NCI-H1092 treated with DMSO at 0.1 percent for 48 hours (cell line): Measurements from ENCODE around the gene PCNX1.
"Not testable (repeated sequence)": the region's sequence is repeated elsewhere in the genome, so short reads cannot be mapped to it uniquely, and the experiment has no call there.

Source experiments
- DNase-seq: peaks from one replicate; lab custom pipeline; 2025; lab: John Stamatoyannopoulos, UW

PCNX1 gene

DNA sequence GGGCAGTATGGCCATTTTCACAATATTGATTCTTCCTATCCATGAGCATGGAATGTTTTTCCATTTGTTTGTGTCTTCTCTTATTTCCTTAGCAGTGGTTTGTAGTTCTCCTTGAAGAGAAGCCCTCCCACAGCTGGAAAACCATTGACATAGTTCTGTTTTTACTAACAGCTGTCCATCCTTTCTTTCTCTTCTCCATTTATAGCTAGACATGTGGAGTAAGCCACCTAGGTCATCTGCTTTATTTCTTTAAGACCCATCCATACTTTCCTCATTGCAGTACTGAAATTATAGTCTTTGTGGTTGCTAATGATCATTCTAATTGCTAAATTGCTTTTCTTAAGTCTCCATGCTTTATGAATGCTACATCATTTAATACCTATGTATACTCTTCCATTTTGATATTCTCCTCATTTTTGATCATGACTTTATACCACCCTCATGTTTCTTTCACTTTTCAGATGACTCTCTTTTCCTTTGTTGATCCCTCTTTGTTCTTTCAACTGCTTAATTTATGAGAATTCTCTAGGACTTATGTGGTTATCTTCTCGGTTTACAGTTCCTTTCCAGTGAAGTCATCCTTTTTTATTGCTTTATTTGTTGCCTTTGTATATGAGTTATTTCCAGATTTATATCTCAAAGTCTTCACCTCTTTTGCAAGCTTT, 114.2 kb downstream of the PCNX1 start:
- DNase-seq: no peak

GRCh38 chr14:71022012-71022869, 115.0 kb downstream of the PCNX1 start:
- DNase-seq: no peak

GRCh38 chr14:71022939-71023338, 115.7 kb downstream of the PCNX1 start:
- no peak for DNase-seq

DNA sequence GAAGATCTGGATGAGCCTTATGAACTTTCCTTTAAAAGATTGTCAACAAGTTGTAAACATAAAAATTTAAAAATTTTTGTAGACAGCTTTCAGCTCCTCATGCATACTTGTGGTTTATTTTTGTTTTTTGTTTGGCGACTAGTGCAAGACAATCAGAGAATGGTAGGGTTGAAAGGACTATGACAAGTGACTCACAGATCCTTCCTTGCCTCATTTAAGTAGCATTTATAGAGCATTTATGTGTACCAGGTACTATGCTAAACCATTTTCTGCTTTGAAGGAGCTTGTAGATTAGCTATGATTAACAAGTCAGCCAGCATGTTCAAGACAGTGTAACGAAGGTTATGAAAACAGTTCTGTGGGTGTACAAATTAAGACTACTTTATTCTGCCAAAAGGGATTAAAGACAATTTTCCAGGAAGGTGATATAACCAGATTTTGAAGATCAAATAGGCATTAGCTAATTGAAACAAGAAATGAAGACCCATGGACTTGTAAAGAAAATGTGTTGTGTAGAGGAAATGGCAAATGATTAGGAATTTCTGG, 122.0 kb downstream of the PCNX1 start:
- DNase-seq: no peak

DNA sequence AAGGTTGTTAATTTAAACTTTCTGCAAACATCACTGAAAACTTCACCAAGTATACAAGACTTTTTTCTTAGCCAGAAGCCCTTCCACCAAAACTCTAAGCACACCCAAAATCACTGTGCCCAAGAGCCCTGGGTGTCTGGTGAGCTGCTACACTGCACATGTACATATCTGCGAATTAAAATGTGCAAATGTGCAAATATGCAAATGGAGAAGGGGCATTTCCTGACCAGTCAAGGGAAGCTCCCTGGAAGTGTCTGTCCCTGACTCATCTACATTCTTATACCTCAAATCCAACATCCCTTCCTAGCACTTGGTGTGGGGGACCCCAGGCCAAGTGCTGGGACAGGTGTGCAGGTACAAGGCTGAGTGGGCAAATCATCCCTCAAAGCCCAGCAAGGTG, 123.7 kb downstream of the PCNX1 start:
- DNase-seq: no peak

GRCh38 chr14:71036433-71036832, 129.2 kb downstream of the PCNX1 start:
- DNase-seq: no peak

GRCh38 chr14:71048393-71048792, 141.1 kb downstream of the PCNX1 start:
- no peak for DNase-seq

GRCh38 chr14:71049435-71050133, 142.3 kb downstream of the PCNX1 start:
- no peak for DNase-seq

- DNase-seq: peak; percentile 4
Measured at GRCh38 chr14:71050227-71050823, 143.1 kb downstream of the PCNX1 start.

DNA sequence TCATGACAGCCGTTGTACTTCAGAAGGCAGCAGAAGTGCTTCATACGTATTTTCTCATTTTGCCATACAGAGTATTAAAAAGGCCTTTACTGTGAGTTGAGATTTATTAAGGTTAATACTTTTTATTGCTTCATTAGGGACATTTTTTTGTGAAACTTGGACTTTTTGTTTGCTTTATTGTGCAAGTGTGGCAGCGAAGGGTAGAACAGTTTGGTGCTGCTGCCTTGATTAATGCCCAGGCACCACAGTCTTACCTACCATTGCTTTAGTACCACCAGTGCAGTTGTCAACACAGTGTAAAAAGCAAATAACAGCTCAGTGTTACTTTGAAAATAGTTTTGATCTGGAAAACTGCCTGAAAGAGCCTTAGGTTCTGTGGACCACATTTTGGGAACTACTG, 147.4 kb downstream of the PCNX1 start:
- DNase-seq: no peak

- DNase-seq: no peak
Measured at GRCh38 chr14:71056168-71056567, 148.9 kb downstream of the PCNX1 start.

GRCh38 chr14:71060274-71060673, 153.0 kb downstream of the PCNX1 start:
- DNase-seq: no peak

DNA sequence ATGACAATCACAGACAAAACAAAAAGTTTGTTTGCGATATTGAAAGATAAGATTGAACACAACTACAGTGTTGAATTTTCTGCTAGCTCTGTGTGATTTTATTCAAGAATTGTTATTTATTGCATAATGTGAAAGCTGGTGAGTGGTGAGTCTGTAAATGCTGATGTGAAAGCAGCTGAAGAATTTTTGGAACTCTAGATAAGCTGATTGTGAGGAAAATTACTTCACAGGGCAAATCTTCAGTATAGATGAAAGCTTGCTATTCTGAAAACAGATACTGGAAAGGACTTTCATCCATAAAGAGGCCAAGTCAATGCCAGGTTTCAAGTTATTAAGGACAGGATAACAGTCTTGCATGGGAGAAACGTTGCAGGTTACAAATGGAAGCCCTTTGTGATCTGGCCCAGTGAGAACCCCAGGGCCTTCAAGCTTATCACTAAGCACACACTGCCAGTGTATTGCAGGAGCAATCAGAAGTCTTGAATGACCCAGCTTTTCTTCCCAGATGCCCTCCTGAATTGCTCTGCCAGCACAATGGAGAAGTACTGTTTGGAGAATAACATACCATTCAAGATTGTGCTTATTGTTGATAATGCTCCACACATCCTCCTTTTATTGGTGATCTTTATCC, 153.7 kb downstream of the PCNX1 start:
- DNase-seq: no peak

DNA sequence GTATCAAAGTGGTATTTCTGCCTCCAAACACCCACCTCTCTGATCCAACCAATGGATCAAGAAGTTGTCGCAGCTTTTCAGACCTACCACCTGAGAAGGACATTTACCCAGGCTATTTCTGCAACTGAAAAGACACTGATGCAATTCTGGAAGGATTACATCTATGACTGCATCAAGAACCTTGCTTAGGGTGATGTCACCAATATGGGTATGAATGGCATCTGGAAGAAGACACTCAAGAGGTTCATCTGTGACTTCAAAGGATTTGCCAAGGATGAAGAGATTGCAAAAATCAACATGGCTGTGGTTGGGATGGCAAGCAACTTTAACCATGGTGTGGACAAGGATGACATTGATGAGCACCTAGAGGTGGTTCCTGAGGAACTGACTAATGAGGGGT, 154.2 kb downstream of the PCNX1 start:
- no peak for DNase-seq

DNA sequence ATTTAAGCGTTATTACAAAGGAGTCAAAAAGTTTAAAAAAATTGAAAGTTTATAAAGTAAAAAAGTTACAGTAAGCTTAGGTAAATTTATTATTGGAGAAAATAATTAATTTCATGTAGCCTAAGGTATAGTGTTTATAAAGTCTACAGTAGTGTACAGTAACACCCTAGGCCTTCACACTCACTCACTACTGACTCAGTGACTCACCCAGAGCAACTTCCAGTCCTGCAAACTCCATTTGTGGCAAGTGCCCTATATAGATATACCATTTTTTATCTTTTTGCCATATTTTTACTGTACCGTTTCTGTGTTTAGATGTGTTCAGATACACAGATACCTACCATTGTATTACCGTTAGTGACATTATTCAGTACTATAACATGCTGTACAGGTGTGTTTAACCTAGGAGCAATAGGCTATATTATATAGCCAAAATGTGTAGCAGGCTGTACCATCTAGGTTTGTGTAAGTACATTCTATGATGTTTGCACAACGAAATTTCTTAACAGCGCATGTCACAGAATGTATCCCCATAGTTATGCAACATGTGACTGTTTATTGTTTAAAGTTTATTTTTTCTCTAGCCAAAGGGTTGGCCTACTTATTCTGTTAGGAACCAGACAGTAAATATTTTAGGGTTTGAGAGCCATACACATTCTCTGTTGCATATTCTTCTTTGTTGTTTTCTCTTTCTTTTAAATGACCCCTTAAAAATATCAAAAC, 155.5 kb downstream of the PCNX1 start:
- DNase-seq: no peak

DNA sequence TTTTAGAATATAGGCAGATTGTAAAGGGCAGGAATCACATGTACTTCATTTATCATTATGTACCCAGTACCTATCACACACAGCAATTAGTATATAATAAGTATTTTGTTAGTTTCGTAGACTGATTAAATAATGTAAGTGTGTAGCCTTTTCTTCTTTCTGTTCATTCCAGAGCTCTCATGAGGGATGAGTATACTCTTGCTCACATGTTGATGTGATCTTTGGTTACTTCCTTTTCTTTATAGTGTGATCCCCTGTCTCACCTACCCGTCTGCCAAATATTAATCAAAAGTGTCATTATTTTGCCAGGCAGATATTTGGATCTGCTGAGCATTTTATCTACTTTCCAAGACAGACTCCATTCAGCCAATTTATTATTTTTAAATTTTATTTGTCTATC, 156.1 kb downstream of the PCNX1 start:
- no peak for DNase-seq

DNA sequence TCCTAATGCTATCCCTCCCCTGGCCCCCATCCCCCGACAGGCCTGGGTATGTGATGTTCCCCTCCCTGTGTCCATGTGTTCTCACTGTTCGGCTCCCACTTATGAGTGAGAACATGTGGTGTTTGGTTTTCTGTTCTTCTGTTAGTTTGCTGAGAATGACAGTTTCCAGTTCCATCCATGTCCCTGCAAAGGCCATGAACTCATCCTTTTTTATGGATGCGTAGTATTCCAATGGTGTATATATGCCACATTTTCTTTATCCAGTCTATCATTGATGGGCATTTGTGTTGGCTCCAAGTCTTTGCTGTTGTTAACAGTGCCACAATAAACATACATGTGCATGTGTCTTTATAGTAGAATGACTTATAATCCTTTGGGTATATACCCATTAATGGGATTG, 157.5 kb downstream of the PCNX1 start:
- DNase-seq: not testable (repeated sequence)

GRCh38 chr14:71070169-71070568, 162.9 kb downstream of the PCNX1 start:
- DNase-seq: no peak

DNA sequence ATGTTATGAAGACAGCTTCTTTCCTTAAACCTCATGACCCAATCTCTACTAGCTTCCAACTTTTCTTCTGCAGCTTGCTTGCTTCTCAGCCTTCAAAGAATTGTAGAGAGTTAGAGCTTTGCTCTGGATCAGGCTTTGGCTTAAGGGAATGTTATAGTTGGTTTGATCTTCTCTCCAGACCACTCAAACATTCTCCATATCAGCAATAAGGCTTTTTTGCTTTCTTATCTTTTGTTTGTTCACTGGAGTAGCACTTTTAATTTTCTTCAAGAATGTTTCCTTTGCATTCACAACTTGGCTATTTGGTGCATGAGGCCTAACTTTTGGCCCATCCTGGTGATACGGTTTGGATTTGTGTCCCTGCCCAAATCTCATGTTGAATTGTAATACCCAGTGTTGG, 163.8 kb downstream of the PCNX1 start:
- DNase-seq: no peak

GRCh38 chr14:71076462-71077092, 169.3 kb downstream of the PCNX1 start:
- DNase-seq: no peak

GRCh38 chr14:71078500-71078899, 171.2 kb downstream of the PCNX1 start:
- DNase-seq: no peak
